Breast epithelium (tissue), 4 donors: Measurements from ENCODE around the gene CDC14B. TPM values are rescaled to one million over a fixed set of nuclear protein-coding genes. Genes with fewer than 3 reads are reported as not detected.

Source experiments
- DNase-seq, 2 donors: peaks; one replicate each; pipeline ENCODE4 v3.0.0-alpha.2; 2019; ENCODE audit warnings: low spot score in 2 of 2
- H3K27ac ChIP-seq, 2 donors: fragments of 200-600 bp; sonication (generic) in 1 of 2; one replicate each; pipeline ENCODE4 v1.5.1; 2016 to 2019; ENCODE audit warnings: mild to moderate bottlenecking in 1 of 2
- H3K27me3 ChIP-seq, 2 donors: fragments of 200-600 bp; sonication (generic) in 1 of 2; one replicate each; pipeline versions ENCODE4 v1.5.1 to v1.6.0; 2017 to 2019; ENCODE audit warnings: control low read depth in 1 of 2, mild to moderate bottlenecking in 1 of 2
- H3K36me3 ChIP-seq: fragments of 200-600 bp; one replicate; pipeline ENCODE4 v1.5.1; 2019
- H3K4me1 ChIP-seq, 2 donors: fragments of 200-600 bp; sonication (generic); one replicate each; pipeline ENCODE4 v1.5.1; 2016 to 2019; ENCODE audit warnings: control low read depth in 1 of 2
- H3K4me3 ChIP-seq, 3 donors: fragments of 200-600 bp; sonication (generic); 1 replicate in 2 of 3; 2 replicates in 1 of 3; pipeline ENCODE4 v1.5.1; 2016 to 2019; ENCODE audit warnings: mild to moderate bottlenecking in 3 of 3, moderate library complexity in 2 of 3
- H3K9me3 ChIP-seq, 2 donors: fragments of 200-600 bp; sonication (generic) in 1 of 2; one replicate each; pipeline ENCODE4 v1.5.1; 2016 to 2019; ENCODE audit warnings: control low read depth in 1 of 2
- POLR2A ChIP-seq: fragments of 450-650 bp; IDR thresholded peaks from one replicate; pipeline ENCODE4 v1.6.1; 2016; ENCODE audit warnings: antibody characterized with exemption, mild to moderate bottlenecking, moderate library complexity
- POLR2AphosphoS5 ChIP-seq, 3 donors: sonication (generic); formaldehyde crosslinking; IDR thresholded peaks; one replicate each; pipeline ENCODE4 v1.6.1; 2017; ENCODE audit warnings: antibody characterized with exemption in 3 of 3
- intact Hi-C: fragments of 100-400 bp; cut with DNase I; formaldehyde crosslinking; loops from one replicate; pipeline ENCODE4 v1.15.1; 2023; ENCODE audit warnings: low total_unique reads
- total RNA-seq, 3 donors: library from RNA; depleted of rRNA; stranded (reverse); fragments of >200 nt; gene quantifications; one replicate each; pipeline ENCODE4 v1.1.0, GENCODE V29; 2016
- TF ChIP-seq, protein P1 (sequence below), 3 donors: fragments of 450-650 bp; IDR thresholded peaks; one replicate each; pipeline ENCODE4 v1.5.1; 2016 to 2017; ENCODE audit warnings: antibody characterized with exemption in 3 of 3, mild to moderate bottlenecking in 3 of 3, moderate library complexity in 3 of 3

CDC14B gene
- total RNA-seq, 3 donors from 2014 or later: 22.0 to 33.4 (median 23.9) TPM

GRCh38 chr9:96512240-96512639, 107.4 kb downstream of the CDC14B start:
- no peak for DNase-seq
- intact Hi-C loops: no loop called here
- Histone ChIP-seq H3K27me3 (no peaks in the 10 kb centered on the region), H3K9me3 (no peaks in the 10 kb centered on the region), H3K36me3 (no peaks in the 10 kb centered on the region), H3K27ac (no peak overlapping the region), H3K4me3 (no peak overlapping the region), H3K4me1 (peaks cover 2 to 9% of the 10 kb centered on the region in 2 donors)
- TF ChIP-seq, protein P1, sequence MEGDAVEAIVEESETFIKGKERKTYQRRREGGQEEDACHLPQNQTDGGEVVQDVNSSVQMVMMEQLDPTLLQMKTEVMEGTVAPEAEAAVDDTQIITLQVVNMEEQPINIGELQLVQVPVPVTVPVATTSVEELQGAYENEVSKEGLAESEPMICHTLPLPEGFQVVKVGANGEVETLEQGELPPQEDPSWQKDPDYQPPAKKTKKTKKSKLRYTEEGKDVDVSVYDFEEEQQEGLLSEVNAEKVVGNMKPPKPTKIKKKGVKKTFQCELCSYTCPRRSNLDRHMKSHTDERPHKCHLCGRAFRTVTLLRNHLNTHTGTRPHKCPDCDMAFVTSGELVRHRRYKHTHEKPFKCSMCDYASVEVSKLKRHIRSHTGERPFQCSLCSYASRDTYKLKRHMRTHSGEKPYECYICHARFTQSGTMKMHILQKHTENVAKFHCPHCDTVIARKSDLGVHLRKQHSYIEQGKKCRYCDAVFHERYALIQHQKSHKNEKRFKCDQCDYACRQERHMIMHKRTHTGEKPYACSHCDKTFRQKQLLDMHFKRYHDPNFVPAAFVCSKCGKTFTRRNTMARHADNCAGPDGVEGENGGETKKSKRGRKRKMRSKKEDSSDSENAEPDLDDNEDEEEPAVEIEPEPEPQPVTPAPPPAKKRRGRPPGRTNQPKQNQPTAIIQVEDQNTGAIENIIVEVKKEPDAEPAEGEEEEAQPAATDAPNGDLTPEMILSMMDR (IDR thresholded peaks at IDR 0.05): no peak
- TF ChIP-seq POLR2A: no peak
- no peak for TF ChIP-seq POLR2AphosphoS5 (IDR thresholded peaks at IDR 0.05)

GRCh38 chr9:96510258-96510657, 109.4 kb downstream of the CDC14B start:
- Histone ChIP-seq H3K9me3 (no peaks in the 10 kb centered on the region), H3K27ac (no peak overlapping the region), H3K4me3 (no peak overlapping the region), H3K36me3 (no peaks in the 10 kb centered on the region), H3K4me1 (peaks cover 2 to 9% of the 10 kb centered on the region in 2 donors), H3K27me3 (no peaks in the 10 kb centered on the region)
- DNase-seq: no peak
- TF ChIP-seq POLR2A: no peak
- TF ChIP-seq, protein P1 (IDR thresholded peaks at IDR 0.05): no peak
- no peak for TF ChIP-seq POLR2AphosphoS5 (IDR thresholded peaks at IDR 0.05)
- intact Hi-C loops: no loop called here

DNA sequence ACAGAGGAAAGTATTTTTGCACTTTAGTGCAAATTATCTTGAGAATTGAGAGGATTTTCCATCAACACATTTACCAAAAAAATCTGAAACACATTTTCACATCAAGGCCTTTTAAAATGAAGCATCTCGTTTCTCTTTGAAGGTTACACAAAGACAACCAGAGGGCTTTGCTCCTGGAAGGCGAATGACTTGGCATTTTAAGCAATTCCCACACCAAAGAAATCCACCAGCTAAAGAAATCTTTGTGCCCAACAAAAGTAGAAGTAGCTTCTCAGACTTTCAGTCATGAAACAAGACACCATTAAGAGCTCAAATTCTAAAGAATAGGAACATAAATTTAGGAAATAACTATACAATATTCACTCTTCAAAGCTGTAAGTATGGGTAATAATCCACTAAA, 109.8 kb downstream of the CDC14B start:
- intact Hi-C loops: no loop called here
- no peak for DNase-seq
- no peak overlapping the region for H3K27ac ChIP-seq
- H3K9me3 ChIP-seq: no peaks in the 10 kb centered on the region
- H3K4me3 ChIP-seq: no peak overlapping the region
- H3K4me1 ChIP-seq: peaks cover 2 to 9% of the 10 kb centered on the region in 2 donors
- no peaks in the 10 kb centered on the region for H3K27me3 ChIP-seq
- TF ChIP-seq, protein P1 (IDR thresholded peaks at IDR 0.05): no peak
- TF ChIP-seq POLR2AphosphoS5 (IDR thresholded peaks at IDR 0.05): no peak
- no peak for TF ChIP-seq POLR2A
- no peaks in the 10 kb centered on the region for H3K36me3 ChIP-seq

- Histone ChIP-seq H3K36me3 (no peaks in the 10 kb centered on the region), H3K4me3 (no peak overlapping the region), H3K27ac (peak overlapping the region in 1 of 2 donors; percentile 38), H3K27me3 (no peaks in the 10 kb centered on the region), H3K9me3 (no peaks in the 10 kb centered on the region), H3K4me1 (peaks cover 2 to 9% of the 10 kb centered on the region in 2 donors)
- TF ChIP-seq, protein P1 (IDR thresholded peaks at IDR 0.05): no peak
- TF ChIP-seq POLR2AphosphoS5 (IDR thresholded peaks at IDR 0.05) (no peak), POLR2A (no peak)
- intact Hi-C loops: no loop called here
- DNase-seq: no peak
Measured at GRCh38 chr9:96509026-96509425, 110.6 kb downstream of the CDC14B start.

DNA sequence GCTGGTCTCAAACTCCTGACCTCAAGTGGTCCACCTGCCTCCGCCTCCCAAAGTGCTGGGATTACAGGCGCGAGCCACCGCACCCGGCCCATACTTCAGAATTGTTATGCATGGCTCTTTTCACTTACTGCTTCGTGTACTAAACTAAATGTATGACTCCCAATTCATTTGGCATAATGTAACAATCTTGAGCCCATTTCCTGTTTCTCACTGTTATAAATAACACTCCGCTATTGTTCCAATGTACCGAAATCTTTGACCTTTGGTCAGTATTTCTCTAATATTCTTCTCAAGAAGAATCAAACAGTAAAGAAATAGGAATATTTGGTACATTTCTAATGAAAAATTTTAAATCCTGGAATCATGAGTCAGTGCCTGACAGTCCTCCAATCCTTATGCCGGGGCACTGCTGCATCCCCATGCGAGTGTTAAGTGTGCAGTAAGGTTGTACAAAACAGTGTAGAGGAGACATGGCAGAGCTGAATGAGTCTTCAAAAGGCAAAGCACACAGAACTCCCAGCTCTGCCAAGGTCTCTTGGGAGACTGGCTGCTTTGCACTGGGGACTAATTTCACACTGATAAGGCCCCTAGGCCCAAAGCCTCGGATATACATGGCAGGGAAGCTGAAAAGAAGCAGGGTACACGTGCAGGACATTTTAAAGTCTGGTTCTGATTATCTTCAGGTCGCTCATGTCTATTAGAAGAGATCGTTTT, 111.3 kb downstream of the CDC14B start:
- DNase-seq: no peak
- intact Hi-C loops: no loop called here
- Histone ChIP-seq H3K4me1 (peaks cover 0 to 2% of the 10 kb centered on the region in 2 donors), H3K27me3 (no peaks in the 10 kb centered on the region), H3K36me3 (no peaks in the 10 kb centered on the region), H3K4me3 (no peak overlapping the region), H3K9me3 (no peaks in the 10 kb centered on the region), H3K27ac (peak overlapping the region in 1 of 2 donors; percentile 38)
- TF ChIP-seq POLR2AphosphoS5 (IDR thresholded peaks at IDR 0.05) (no peak), POLR2A (no peak)
- TF ChIP-seq, protein P1 (IDR thresholded peaks at IDR 0.05): no peak
